SW480 (cell line): Measurements from ENCODE around the gene CPNE7.

ENCODE experiments used
- DNase-seq: peaks from one replicate; pipeline ENCODE4 v3.0.0-alpha.2; 2016; ENCODE audit warnings: low spot score

Gene CPNE7

GRCh38 chr16:89549007-89549700 is 26.4 kb upstream of the CPNE7 start:
- DNase-seq, result no peak

GRCh38 chr16:89550421-89551007 is 25.0 kb upstream of the CPNE7 start:
- no peak for DNase-seq

- no peak for DNase-seq
These were observed 23.2 kb upstream of the CPNE7 start for GRCh38 chr16:89552329-89552728.

- no peak for DNase-seq
These were observed 22.6 kb upstream of the CPNE7 start for GRCh38 chr16:89552913-89553312.

GRCh38 chr16:89553733-89554132 is 21.8 kb upstream of the CPNE7 start:
- DNase-seq, result no peak

GRCh38 chr16:89554343-89554742 is 21.2 kb upstream of the CPNE7 start:
- no peak for DNase-seq

- no peak for DNase-seq
These were observed 20.3 kb upstream of the CPNE7 start for GRCh38 chr16:89555265-89555664.

GRCh38 chr16:89555780-89556179 is 19.8 kb upstream of the CPNE7 start:
- DNase-seq, result no peak

- DNase-seq, result peak; percentile 58
These were observed 18.5 kb upstream of the CPNE7 start for GRCh38 chr16:89556750-89557689.

GRCh38 chr16:89557690-89558490 is 17.7 kb upstream of the CPNE7 start:
- DNase-seq, result no peak

- DNase-seq, result peak; percentile 94
These were observed 15.0 kb upstream of the CPNE7 start, which contains the start of gene RPL13 for GRCh38 chr16:89560378-89561141. Gene RPL13, plus strand, starts transcription at chr16:89560682. Its CDS starts 278 bp downstream, at chr16:89560960.

- DNase-seq, result no peak
These were observed 14.2 kb upstream of the CPNE7 start for GRCh38 chr16:89561142-89561883.

GRCh38 chr16:89561884-89562599 is 13.5 kb upstream of the CPNE7 start:
- DNase-seq, result no peak

- no peak for DNase-seq
These were observed 12.6 kb upstream of the CPNE7 start for GRCh38 chr16:89562939-89563338.

GRCh38 chr16:89563639-89564392 is 11.7 kb upstream of the CPNE7 start:
- DNase-seq, result no peak

GRCh38 chr16:89564476-89565255 is 10.9 kb upstream of the CPNE7 start:
- DNase-seq, result peak; percentile 25

- no peak for DNase-seq
These were observed 10.4 kb upstream of the CPNE7 start for GRCh38 chr16:89565256-89565505.
